PC-3 (cell line): Measurements from ENCODE around the gene KCNQ1. TPM values are rescaled to one million over a fixed set of nuclear protein-coding genes. Genes with fewer than 3 reads are reported as not detected.

ENCODE experiments used
- ATAC-seq: fragments of 200-7000 bp; cut with Tn5 transposase; 2 replicates; pipeline ENCODE4 v1.9.1; 2020; ENCODE audit warnings: mild to moderate bottlenecking, moderate library complexity
- BruUV-seq: library from RNA; stranded (reverse); fragments of 400-500 nt; replicated peaks from 2 replicates; lab custom pipeline; 2021; lab: Mats Ljungman, UMichigan
- CTCF ChIA-PET: fragments of 300-600 bp; sonication (Branson Sonifier 250); formaldehyde crosslinking; loops from one replicate; lab custom pipeline; 2022; ENCODE audit warnings: antibody characterized with exemption; lab: Charles Lee
- POLR2A ChIA-PET: fragments of 300-600 bp; sonication (Branson Sonifier 250); formaldehyde crosslinking; loops from one replicate; lab custom pipeline; 2022; ENCODE audit warnings: antibody characterized with exemption; ENCODE audit not compliant: unreplicated experiment; lab: Charles Lee
- DNase-seq: peaks from one replicate; pipeline ENCODE4 v3.0.0-alpha.2; 2015
- H2AFZ ChIP-seq: fragments of 300-600 bp; sonication (generic); 2 replicates; pipeline ENCODE4 v1.6.0; 2016; ENCODE audit warnings: antibody characterized with exemption, low read length
- H3F3A ChIP-seq: fragments of 300-600 bp; sonication (generic); one replicate; pipeline ENCODE4 v1.6.0; 2017; ENCODE audit warnings: antibody characterized with exemption, low read length, control low read depth, mild to moderate bottlenecking; ENCODE audit not compliant: unreplicated experiment
- H3K27ac ChIP-seq: fragments of 300-600 bp; sonication (generic); 2 replicates; pipeline ENCODE4 v1.5.1; 2016; ENCODE audit warnings: mild to moderate bottlenecking, low read length
- H3K27me3 ChIP-seq: fragments of 300-600 bp; sonication (generic); 2 replicates; pipeline ENCODE4 v1.6.1; 2016; ENCODE audit warnings: low read length, mixed read lengths
- H3K36me3 ChIP-seq: fragments of 300-600 bp; sonication (generic); 2 replicates; pipeline ENCODE4 v1.6.1; 2016; ENCODE audit warnings: low read depth, mixed run types, low read length, mixed read lengths
- H3K4me1 ChIP-seq: fragments of 300-600 bp; sonication (generic); 2 replicates; pipeline ENCODE4 v1.5.1; 2016; ENCODE audit warnings: low read length; ENCODE audit not compliant: insufficient read depth
- H3K4me2 ChIP-seq: fragments of 300-600 bp; sonication (generic); 2 replicates; pipeline ENCODE4 v1.6.0; 2016; ENCODE audit warnings: low read length
- H3K4me3 ChIP-seq: fragments of 300-600 bp; sonication (generic); 2 replicates; pipeline ENCODE4 v1.5.1; 2016; ENCODE audit warnings: mild to moderate bottlenecking, low read length, mixed read lengths
- H3K79me2 ChIP-seq: fragments of 300-600 bp; sonication (generic); 2 replicates; pipeline ENCODE4 v1.6.1; 2017; ENCODE audit warnings: low read length, mixed read lengths
- H3K9ac ChIP-seq: fragments of 300-600 bp; sonication (generic); 2 replicates; pipeline ENCODE4 v1.6.0; 2016; ENCODE audit warnings: mild to moderate bottlenecking, low read length
- H3K9me2 ChIP-seq: fragments of 300-600 bp; sonication (generic); replicated peaks from 2 replicates; pipeline ENCODE4 v1.6.1; 2016; ENCODE audit warnings: mixed run types, low read length, mixed read lengths
- H3K9me3 ChIP-seq: fragments of 300-600 bp; sonication (generic); 2 replicates; pipeline ENCODE4 v1.6.1; 2016; ENCODE audit warnings: low read length, mixed read lengths
- H4K20me1 ChIP-seq: fragments of 300-600 bp; sonication (generic); 2 replicates; pipeline ENCODE4 v1.6.1; 2016; ENCODE audit warnings: low read length, mixed read lengths
- CTCF ChIP-seq: fragments of 300-600 bp; sonication (generic); conservative IDR thresholded peaks from 2 replicates; pipeline ENCODE4 v1.5.1; 2017; ENCODE audit warnings: antibody characterized with exemption, low read depth, mild to moderate bottlenecking, low read length
- EZH2 ChIP-seq: fragments of 300-600 bp; sonication (generic); IDR thresholded peaks from one replicate; pipeline ENCODE4 v1.6.1; 2017; ENCODE audit warnings: antibody characterized with exemption, mild to moderate bottlenecking, low read length; ENCODE audit not compliant: unreplicated experiment
- EZH2phosphoT487 ChIP-seq: fragments of 300-600 bp; sonication (generic); IDR thresholded peaks from 2 replicates; pipeline ENCODE4 v1.6.1; 2018; ENCODE audit warnings: mild to moderate bottlenecking, antibody characterized with exemption, low read length, borderline replicate concordance
- intact Hi-C: fragments of 100-400 bp; cut with micrococcal nuclease; formaldehyde crosslinking; loops from 2 replicates; pipeline ENCODE4 v1.9.0; 2023
- total RNA-seq: library from RNA; depleted of rRNA; stranded (reverse); fragments of >200 nt; gene quantifications from 2 replicates; pipeline ENCODE4 v1.2.3, GENCODE V29; 2014

KCNQ1 gene
- total RNA-seq, 1 experiment from 2014 or later: 0.40 TPM

DNA sequence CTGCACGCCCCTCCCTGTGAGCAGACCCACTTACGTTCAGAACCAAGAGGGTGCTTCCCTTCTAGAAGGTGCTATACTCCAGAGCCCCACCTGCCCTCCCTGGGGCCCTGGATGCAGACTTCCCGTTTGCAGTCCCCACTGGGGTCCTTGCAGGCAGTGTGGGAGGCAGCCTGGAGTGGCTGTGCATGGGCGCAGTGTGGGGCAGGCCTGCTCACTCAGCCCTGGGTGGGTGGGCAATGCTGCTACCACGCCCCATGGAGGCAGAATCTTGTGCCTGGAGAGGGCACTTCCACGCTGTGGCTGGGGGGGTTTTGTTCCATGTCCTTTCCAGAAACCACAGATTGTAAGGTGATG, 138.8 kb downstream of the KCNQ1 start:
- BruUV-seq: no TSS peak
- ChIA-PET CTCF (no interaction called here), POLR2A (no interaction called here)
- H3K4me2 ChIP-seq: no peak overlapping the region
- TF ChIP-seq EZH2phosphoT487: no peak
- no peak for TF ChIP-seq CTCF
- TF ChIP-seq EZH2: no peak
- no peaks in the 10 kb centered on the region for H4K20me1 ChIP-seq
- intact Hi-C loops: no loop called here
- no peak overlapping the region for H3K27ac ChIP-seq
- DNase-seq (no peak), ATAC-seq (no peak)
- no peaks in the 10 kb centered on the region for H3F3A ChIP-seq
- no peak overlapping the region for H3K4me3 ChIP-seq
- H3K27me3 ChIP-seq: no peaks in the 10 kb centered on the region
- no peak overlapping the region for H2AFZ ChIP-seq
- no peaks in the 10 kb centered on the region for H3K79me2 ChIP-seq
- no peaks in the 10 kb centered on the region for H3K9me3 ChIP-seq
- no peaks in the 10 kb centered on the region for H3K9me2 ChIP-seq
- no peaks in the 10 kb centered on the region for H3K4me1 ChIP-seq
- no peaks in the 10 kb centered on the region for H3K36me3 ChIP-seq
- H3K9ac ChIP-seq: no peak overlapping the region

GRCh38 chr11:2584434-2584811, 139.6 kb downstream of the KCNQ1 start:
- no peaks in the 10 kb centered on the region for H3K27me3 ChIP-seq
- no peak overlapping the region for H3K4me3 ChIP-seq
- H4K20me1 ChIP-seq: no peaks in the 10 kb centered on the region
- H3F3A ChIP-seq: no peaks in the 10 kb centered on the region
- no peak overlapping the region for H2AFZ ChIP-seq
- H3K9ac ChIP-seq: no peak overlapping the region
- no peaks in the 10 kb centered on the region for H3K9me3 ChIP-seq
- H3K9me2 ChIP-seq: no peaks in the 10 kb centered on the region
- H3K79me2 ChIP-seq: no peaks in the 10 kb centered on the region
- ChIA-PET POLR2A (no interaction called here), CTCF (no interaction called here)
- BruUV-seq: no TSS peak
- no peak overlapping the region for H3K4me2 ChIP-seq
- H3K27ac ChIP-seq: no peak overlapping the region
- H3K36me3 ChIP-seq: no peaks in the 10 kb centered on the region
- ATAC-seq (no peak), DNase-seq (no peak)
- intact Hi-C loops: no loop called here
- TF ChIP-seq CTCF (no peak), EZH2phosphoT487 (no peak), EZH2 (no peak)
- no peaks in the 10 kb centered on the region for H3K4me1 ChIP-seq

GRCh38 chr11:2584812-2585565, 140.2 kb downstream of the KCNQ1 start:
- DNase-seq: no peak
- H3K79me2 ChIP-seq: no peaks in the 10 kb centered on the region
- no TSS peak for BruUV-seq
- CTCF ChIA-PET: no interaction called here
- no peak overlapping the region for H3K27ac ChIP-seq
- H3K27me3 ChIP-seq: no peaks in the 10 kb centered on the region
- H3K4me3 ChIP-seq: no peak overlapping the region
- H4K20me1 ChIP-seq: no peaks in the 10 kb centered on the region
- no peaks in the 10 kb centered on the region for H3F3A ChIP-seq
- no peaks in the 10 kb centered on the region for H3K9me3 ChIP-seq
- POLR2A ChIA-PET: no interaction called here
- H3K9ac ChIP-seq: no peak overlapping the region
- no peak overlapping the region for H2AFZ ChIP-seq
- TF ChIP-seq EZH2phosphoT487: no peak
- TF ChIP-seq CTCF: no peak
- TF ChIP-seq EZH2: no peak
- no peaks in the 10 kb centered on the region for H3K36me3 ChIP-seq
- intact Hi-C loops: no loop called here
- H3K4me1 ChIP-seq: no peaks in the 10 kb centered on the region
- H3K4me2 ChIP-seq: no peak overlapping the region
- no peak for ATAC-seq
- H3K9me2 ChIP-seq: no peaks in the 10 kb centered on the region
